GM19193 (cell line): ENCODE data around the gene S1PR1.

ENCODE experiments used
- POLR2A ChIP-seq: IDR thresholded peaks from 4 replicates; pipeline ENCODE4 v1.6.1; 2011; ENCODE audit not compliant: insufficient read depth, insufficient read length; ENCODE audit errors: extremely low read depth

The S1PR1 gene

GRCh38 chr1:101257500-101258325 lies 20.9 kb downstream of the S1PR1 start:
- TF ChIP-seq POLR2A, result no peak

DNA sequence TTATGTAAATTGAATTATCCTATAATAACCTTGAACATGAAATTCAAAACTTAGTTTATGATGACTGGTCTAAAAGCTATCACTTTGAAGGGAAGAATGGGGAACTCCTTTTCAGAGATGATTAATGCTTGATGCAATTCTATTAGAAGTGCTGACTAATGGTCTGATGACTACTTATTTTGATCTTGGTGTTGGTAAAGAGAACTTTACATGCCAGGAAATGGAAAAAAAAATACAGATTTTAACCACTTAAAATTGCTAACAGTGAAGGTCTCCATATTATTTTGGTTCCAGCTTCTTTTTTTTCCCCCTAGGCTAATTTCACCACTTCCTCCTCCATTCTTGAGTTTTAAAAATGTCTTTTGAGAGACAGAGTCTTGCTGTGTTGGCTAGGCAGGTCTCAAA lies 22.9 kb downstream of the S1PR1 start:
- no peak for TF ChIP-seq POLR2A

GRCh38 chr1:101260556-101261350 lies 23.9 kb downstream of the S1PR1 start:
- no peak for TF ChIP-seq POLR2A

DNA sequence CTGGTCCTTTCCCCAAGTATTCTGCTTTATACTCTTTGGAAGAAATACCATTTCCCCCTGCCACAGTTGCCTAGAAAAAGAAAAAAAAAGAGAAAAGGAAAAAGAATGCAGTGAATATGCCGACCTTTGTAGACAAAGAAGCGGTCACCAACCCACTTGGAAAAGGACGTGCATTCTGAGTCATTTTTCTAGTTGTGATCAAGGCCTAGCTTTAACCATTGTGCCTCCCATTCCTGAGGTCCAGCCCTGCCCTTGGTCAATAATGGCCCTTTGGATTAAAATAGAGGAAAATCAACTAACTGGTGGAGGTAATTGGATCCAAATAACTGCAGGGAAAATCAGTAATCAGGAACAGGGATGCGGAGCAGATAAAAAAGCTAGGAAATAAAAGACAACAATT lies 24.8 kb downstream of the S1PR1 start:
- TF ChIP-seq POLR2A, result no peak

- no peak for TF ChIP-seq POLR2A
Measured at GRCh38 chr1:101262060-101262459, 25.2 kb downstream of the S1PR1 start.

DNA sequence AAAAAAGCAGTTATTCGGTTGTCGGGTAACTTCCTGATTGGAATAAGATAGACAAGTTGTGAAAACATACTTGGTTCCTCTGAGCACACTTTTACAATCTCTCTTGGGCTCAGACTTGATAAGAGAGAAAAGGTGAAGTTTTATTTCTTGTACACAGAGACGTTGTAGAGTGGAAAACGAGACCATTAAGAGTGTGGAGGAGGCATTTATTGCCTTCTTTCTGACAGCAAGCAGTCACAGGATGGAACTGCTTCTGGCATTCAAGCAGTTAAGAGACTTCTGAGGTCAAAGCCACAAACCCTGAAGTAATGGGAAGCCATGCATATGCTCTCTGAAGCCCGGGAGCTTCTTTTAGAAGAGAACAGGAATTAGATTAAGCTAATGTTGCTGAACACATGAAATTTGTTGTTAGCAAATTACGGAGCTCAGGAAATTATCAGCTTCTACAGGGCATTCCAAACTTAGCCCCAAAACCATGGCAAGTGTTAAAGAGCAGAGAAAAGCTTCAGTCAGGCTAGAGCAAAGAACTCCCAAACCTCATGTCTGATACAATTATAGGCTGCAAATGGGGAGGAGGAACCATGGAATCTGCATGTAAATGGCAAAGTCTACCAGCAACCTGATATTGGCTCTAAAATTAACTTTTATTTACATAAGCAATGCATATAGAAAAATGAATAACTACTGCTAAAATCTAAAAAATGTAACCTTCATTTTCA lies 26.0 kb downstream of the S1PR1 start:
- TF ChIP-seq POLR2A, result no peak

- TF ChIP-seq POLR2A, result no peak
Measured at GRCh38 chr1:101264697-101265096, 27.9 kb downstream of the S1PR1 start.

GRCh38 chr1:101265684-101266083 lies 28.9 kb downstream of the S1PR1 start:
- TF ChIP-seq POLR2A, result no peak

- no peak for TF ChIP-seq POLR2A
Measured at GRCh38 chr1:101267082-101267481, 30.3 kb downstream of the S1PR1 start.

GRCh38 chr1:101268893-101269292 lies 32.1 kb downstream of the S1PR1 start:
- TF ChIP-seq POLR2A, result no peak

DNA sequence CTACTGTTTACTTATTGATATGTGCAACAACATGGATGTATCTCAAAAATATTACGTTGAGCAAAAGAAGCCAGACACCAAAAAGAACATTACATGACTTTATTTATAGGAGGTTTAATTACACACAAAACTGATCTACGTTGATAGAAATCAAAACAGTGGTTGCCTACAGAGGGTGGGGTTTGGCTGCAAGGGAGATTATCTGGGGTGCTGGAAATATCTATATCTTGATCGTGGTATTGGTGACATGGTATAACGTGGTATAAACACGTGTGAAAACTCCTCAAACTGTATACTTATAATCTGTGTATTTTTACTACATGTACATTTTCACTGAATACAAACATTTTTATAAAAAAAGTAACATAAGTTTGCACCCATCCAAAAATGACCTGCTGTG lies 38.9 kb downstream of the S1PR1 start:
- TF ChIP-seq POLR2A, result no peak

- TF ChIP-seq POLR2A, result no peak
Measured at GRCh38 chr1:101276818-101277217, 40.0 kb downstream of the S1PR1 start.

DNA sequence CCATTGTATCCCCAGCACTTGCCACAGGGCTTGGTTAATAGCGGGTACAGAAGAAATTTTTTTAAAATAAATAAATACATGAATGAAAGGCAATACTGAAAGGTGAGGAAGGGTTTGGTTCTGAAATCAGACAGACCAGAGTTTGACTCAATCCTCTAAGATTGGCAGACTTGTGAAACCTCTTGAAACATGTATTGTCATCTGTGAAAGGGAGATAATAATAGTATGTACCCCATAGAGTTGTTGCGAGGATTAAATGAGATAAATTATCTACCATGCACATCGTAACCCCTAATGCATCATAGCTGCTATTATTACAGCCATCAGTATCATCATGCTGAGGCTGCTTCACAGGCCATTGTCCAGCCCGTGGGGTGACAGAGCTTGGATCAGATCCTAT lies 41.4 kb downstream of the S1PR1 start:
- TF ChIP-seq POLR2A, result no peak

DNA sequence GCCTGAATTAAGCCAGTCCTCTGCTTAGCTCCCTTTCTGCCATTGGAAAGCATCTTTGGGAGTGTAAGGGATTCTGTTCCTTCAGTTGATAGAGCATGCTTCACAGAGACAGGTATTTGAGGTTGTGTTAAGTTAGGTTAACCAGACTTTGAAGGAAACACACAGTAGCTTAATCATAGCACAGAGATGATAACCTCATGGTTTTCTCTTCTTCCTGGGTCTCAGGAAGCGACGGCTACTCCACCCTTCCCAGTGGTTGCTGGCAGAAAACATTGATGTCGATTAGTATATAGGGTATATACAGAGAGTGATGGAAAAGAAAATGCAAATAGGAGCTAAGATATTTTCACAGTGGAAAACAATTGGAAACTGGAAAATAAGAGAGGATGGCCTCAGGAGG lies 42.0 kb downstream of the S1PR1 start:
- no peak for TF ChIP-seq POLR2A

- TF ChIP-seq POLR2A, result no peak
Measured at GRCh38 chr1:101280049-101280592, 43.3 kb downstream of the S1PR1 start.
